Stimulated activated CD8-positive, alpha-beta memory T cell treated with anti-CD3 and anti-CD28 coated beads, Interleukin-2, amount 100 ng/mL, for 48 hours (primary cell): Measurements from ENCODE around the gene CCL20.
A peak's percentile ranks its signal among the peaks of the same experiment; 100 is the strongest.

ENCODE experiments used
- DNase-seq, 2 donors: peaks; one replicate each; pipeline ENCODE4 v3.0.0-alpha.2; 2020; ENCODE audit warnings: low read depth in 2 of 2

The CCL20 gene

DNA sequence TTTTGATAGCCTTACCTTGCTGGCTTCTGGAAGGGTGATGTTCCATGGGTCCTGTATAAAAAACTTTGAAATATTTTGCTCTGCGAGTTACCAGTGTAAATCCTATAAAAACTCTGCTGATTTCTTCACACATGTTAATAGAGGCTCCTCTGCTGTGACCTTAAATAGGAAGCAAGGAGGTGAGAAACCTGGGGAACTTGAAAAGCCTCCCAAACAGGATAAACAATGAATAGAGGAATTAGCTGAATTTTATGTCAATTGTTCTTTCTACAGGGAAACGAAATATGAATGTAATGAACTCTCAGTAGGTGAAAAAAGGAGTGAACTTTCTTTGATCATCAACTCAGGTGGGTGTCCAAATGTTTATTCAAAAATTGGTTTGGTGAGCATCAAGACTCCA is 10.8 kb upstream of the CCL20 start:
- DNase-seq, result no peak

DNA sequence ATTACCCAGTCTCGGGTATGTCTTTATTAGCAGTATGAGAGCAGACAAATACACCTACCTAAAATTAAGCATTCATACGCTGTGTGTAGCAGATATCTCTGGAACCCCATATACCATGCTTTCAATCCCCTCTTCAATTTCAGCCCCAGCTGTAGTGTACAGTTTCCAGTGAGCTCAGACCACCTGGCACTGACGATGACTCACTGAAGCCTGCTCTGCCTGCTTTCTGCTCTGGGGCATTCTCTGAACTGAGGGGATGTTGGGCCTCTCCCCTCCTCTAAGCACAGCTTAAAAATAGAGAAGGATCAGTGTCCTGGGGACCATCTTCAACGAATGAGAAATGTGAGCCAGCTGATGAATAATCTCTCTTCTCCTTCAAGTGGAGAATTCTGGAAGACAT is 8.7 kb upstream of the CCL20 start:
- no peak for DNase-seq

DNA sequence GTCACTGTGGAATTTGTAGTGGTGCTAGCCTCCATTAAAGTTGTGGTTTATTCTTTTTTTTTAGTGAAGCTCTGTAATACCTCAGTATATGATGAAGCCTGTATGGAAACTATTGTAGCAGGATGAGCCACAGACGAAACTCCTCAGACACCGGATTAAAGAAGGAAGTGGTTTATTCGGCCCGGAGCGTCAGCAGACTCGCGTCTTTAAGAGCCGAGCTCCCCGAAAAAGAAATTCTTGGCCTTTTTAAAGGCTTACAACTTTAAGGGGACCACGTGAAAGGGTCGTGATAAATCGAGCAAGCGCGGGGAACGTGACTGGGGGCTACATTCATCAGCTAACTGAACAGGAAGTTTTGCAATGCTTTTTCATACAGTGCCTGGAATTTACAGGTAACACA is 8.1 kb upstream of the CCL20 start:
- no peak for DNase-seq

DNA sequence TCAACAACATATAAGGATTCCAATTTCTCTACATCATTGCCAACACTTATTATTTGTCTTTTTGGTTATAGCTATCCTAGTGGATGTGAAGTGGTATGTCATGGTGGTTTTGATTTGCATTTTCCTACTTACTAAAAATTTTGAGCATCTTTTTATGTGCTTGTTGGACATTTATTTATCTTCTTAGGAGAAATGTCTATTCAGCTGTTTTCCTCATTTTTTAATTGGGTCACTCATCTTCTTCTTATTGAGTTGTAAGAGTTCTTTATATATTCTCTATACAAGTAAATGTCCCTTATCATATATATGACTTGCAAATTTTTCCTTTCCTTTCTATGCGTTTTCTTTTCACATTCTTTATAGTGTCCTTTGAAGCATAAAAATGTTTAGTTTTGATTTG is 4.7 kb upstream of the CCL20 start:
- DNase-seq, result no peak

DNA sequence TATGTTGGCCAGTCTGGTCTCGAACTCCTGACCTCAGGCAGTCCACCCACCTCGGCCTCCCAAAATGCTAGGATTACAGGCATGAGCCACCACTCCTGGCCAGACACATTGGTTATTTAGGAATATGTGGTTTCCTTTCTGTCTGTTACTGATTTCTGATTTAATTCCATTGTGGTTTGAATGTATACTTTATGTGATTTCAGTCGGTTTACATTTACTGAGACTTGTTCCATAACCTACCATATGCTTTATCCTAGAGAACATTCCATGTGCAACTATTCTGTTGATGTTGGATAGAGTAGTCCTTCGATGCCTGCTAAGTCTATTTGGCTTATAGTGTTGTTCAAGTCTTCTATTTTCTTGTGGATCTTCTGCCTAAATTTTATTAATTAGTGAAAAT is 1.6 kb upstream of the CCL20 start:
- no peak for DNase-seq

DNA sequence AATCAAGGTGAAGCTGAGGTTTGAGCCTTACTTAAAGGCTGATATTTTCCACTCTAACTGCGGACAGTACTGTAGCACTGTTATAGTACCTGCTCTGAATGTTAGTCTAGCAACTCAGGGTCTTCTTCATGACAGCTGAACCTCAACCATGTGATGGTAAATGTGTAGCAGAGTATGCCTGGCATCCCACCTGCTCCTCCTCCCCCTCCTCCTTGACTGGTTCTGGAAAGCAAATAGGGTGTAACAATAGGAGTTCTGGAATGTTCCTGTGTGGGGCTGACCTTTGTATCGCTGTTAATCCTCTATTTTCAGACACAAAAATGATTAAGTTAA is 447 bp upstream of the CCL20 start:
- no peak for DNase-seq

DNA sequence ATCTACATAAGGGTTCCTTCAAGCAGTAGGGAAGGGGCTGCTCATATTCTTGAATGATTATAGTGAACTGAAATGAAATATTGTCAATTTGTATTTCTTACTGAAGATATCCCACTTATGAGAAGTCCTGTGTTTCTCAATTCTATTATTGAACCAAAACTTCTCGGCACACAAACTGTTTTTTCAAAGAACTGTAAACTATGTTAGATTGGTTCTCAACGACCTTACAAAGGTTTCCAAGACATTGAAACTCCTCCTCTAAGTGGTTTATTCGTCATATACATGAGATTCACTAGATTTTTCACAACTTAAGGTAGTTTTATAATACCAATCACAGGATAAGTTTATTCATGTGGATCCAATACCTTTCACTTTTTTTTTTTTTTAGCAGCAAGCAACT is 1.4 kb downstream of the CCL20 start:
- DNase-seq, result no peak

DNA sequence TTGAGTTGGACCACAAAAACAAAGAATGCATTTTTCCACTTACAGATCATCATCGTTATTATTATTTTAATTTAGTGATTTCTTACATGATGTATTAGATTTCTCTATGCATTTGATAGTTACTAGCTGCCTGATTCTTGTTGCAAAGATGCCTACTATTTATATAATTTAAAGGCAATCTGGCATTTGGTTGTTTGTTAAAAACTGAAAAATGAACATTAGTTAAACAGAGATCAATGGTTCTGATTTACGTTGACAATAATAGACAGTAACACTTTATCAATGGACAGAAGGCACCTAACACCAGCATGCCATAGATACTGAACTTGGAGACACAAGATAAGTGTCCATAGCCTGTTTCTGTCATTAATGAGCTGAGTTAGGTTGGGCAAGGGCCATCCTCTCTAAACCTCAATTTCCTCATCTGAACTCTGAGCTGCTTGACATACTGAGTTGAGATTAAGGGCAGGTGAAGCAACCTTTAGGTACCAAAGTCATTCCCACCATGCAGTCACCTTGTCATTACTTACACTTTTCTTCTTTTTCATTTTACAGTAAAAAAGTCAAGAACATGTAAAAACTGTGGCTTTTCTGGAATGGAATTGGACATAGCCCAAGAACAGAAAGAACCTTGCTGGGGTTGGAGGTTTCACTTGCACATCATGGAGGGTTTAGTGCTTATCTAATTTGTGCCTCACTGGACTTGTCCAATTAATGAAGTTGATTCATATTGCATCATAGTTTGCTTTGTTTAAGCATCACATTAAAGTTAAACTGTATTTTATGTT is 3.1 kb downstream of the CCL20 start:
- DNase-seq, result no peak

DNA sequence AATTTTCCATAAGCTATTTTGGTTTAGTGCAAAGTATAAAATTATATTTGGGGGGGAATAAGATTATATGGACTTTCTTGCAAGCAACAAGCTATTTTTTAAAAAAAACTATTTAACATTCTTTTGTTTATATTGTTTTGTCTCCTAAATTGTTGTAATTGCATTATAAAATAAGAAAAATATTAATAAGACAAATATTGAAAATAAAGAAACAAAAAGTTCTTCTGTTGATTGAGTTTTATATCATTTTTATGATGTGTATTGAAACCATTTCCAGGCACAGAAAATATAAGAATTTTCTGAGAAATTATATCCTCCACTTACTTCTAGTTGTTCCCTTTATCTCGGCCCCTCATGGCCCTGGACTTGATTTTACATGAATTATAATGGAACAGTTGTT is 3.7 kb downstream of the CCL20 start:
- DNase-seq, result no peak

DNA sequence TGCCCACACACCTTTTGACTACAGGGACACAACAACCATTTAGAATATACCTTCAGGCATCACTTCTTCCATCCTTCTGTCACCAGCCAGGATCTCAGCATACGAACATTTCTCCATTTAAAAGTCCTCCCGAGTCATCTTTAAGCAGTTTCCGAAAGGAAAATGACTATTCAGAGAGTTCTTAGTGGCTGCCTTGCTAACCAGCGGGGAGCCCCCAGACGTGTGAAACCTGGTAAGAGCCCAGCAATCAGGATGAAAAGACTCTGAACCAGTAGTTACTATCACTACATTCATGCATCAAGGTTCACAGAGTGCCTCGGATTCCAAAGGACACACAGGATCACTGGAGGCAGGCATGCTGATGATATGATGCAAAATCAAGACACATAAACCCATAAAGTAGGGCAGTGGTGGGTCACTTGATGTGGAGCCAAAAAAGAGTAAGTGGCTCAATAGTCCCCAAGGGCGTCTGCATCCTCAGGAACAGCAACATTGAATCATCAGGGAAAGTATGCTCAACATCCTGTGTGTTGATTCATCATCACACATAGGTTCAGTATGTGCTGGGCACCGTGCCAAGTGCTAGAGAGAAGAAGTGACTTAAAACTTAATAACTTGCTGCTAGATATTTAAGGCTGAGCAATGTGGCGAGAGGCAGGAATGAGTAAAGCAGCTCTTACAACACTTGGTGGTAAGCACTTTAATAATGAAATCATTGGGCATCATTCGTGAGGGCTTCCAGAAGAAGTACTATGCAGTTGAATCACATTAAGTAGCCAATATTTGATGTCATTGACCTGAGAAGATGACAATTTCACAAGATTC is 4.4 kb downstream of the CCL20 start:
- peak; percentile 63 to 73 for DNase-seq

DNA sequence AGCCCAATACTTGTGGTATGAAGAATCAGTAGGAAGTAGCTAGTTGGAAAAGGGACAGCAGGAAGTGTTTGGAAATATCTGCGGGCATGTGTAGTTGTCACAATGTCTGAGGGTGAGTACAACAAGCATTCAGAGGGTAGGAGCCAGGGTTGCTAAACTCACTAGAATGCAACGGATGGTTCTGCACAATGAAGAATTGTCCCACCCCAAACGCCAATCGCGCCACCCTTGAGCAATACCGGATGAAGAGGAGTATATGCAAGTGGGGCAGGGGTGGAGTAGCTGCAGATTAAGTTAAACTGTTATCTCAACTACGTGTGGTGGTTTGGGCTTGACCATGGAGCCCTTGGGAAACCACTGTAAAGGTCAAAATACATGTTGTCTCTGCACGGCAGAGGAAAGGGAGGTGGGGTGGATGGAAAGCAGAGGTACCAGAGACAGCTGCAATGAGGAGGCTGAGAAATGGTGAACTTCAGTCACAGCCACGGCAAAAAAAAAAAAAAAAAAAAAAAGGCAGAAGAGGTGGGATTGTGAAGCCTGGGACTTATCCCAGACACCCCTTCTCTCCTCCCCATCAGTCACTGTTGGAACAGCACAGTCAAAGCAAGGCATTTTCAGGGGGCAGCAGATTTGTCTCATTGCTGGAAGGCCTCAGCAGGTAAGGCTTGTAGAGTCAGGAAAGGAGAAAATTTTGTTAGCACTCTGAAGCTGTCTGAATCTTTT is 5.2 kb downstream of the CCL20 start:
- DNase-seq, result no peak

DNA sequence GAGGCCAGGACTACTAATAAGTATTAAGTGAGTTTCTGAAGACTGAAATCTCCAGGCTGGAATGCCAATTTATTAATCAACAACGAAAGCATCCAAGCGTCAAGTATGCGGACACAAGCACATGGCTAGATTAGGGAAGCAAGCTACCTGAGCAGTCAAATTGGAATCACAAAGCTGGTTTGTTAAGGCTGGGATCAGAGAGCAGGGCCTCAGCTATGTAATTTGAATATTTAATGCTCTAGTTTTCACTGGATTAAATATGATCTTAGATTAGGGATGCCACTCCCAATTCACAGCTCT is 5.7 kb downstream of the CCL20 start:
- no peak for DNase-seq

DNA sequence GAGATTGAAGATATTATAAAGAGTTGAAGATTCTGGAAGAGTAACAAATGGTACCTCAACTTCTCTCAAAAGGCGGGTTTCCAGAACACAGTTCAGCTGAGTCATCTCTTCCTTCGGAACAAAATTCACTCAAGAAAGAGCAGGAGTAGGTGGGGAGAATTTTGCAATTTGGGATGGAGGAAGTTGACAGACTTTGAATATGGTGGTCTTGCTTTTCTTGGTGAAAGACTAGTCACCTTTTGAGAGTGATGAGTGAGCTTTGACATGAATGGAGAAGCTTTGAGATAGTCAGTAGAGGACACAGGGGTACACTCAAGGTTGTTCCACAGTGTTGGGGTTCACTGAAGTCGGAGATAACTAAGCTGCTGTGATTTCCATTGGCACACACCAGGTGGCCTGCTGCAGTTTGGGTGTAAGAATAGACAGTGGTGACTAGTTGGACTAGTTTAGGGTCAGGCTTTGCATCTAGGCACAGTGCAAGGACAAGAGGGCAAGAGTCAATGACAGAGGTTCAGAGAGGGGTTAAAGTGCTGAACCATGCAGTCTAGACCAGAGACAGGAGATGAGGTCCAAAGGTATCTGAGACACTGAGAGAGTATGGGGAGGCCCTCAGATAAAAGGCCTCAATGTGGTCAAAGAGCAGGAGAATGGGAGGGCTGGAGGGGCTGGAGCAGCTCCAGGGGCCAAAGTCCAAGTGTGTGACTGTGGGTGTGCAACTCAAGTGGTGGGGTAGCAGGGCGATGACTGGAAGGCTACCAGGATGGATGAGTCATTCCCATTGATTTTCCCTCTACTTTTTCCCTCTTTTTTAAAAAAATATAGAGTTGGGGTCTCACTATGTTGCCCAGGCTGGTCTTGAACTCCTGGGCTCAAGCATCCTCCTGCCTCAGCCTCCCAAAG is 7.7 kb downstream of the CCL20 start:
- no peak for DNase-seq

DNA sequence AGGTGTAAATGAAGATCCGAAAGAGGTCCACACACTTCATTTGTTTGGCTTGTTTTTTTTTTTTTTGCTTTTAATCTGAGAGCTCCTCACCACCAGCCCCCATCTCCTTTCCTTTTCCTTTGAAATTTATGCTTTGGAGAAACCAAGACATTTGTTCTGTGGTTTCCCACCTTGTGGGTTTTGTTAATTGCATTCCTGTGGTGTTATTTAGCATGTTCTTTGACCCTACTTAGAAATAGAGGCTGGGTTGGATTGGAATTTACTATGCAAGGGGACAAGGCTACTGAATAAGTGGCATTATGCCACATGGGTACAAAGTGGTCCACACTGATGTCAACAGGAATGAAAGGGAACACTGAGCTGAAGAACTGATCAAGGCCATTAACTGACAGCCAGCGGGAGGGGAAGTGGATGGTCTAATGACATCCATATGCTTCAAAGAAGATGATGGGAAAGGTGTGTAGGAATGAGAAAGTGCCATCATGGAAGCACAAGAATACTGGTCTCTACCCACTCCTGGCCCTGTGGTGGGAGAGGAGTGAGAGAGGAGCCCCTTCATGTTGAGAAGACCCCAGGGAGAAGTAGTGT is 8.9 kb downstream of the CCL20 start:
- DNase-seq, result no peak

DNA sequence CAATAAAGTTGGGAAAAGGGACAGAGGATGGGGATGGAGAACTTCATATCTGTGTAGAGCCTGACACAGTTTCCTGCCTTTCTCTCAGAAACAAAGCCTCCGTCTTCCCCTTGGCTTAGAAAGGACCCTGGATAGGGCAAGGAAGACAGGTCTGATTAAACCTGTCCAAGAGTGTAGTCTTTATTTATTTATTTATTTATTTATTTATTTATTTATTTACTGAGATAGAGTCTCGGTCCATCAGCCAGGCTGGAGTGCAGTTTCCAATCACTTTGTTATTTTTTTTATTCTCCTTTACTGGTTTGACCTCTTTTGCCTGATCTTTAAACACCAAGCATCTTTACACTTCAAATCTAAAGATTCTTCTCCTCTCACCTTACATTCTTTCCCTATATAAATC is 10.3 kb downstream of the CCL20 start:
- DNase-seq, result no peak

DNA sequence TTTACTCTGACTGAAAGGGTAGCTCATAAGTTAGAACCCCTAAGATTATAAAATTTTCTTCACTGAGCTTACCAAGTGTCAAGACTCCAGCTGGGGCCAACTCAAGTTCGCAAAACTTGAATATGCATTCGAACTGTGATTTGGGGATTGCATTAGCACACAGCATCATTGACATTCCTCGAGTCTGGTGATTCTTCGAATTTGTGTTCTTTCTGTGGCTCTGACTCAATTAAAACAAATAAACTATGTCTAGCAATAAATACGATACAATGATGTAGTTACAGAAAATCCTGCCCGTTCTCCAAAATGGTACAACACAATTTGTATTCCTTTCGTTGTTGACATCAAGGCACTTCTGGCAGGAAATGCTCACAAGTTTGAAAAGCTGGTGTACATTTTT is 11.1 kb downstream of the CCL20 start:
- no peak for DNase-seq

DNA sequence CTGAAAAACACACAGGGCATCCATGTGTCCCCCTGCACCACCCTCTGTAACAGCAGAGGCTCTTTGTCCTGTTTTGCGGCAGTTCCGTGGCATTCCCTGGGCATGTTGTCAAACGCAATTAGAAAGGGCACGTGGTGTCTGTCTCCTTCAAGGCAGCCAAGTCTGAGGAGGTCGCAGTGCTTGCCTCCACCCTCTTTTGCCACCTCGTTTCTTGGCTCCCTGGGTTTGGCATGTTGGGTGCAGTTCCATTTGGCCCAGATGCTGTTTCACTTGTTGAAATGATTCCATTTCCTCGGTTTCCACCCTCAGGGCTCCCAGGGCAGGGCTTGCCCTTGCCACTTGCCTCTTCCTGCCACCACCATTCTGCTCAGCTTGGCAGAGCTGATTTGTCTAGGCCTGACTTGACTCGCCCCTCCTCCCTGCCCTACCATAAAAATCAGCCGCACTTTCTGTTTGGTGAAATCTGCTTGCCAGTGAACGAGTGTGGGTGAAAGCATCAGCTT is 12.4 kb downstream of the CCL20 start:
- DNase-seq, result no peak

DNA sequence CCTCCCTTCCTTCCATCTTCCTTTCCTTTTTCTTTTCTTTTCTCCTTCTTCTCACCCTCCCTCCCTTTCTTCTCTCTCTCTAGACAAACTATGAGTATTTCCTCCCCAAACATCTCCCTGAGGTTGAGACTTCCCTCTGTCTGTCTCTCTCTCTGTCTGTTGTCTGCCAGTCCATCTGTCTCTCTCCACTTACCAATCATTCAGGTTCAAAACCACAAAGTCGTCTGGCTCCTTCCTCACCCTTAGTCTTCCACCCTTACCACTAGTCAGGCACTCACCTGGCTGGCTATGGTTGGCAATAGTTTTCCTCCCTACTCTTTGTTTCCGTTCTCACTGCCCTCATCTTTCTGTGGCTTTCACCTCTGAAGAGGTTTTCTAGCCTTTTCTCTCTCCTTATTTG is 12.9 kb downstream of the CCL20 start:
- no peak for DNase-seq

DNA sequence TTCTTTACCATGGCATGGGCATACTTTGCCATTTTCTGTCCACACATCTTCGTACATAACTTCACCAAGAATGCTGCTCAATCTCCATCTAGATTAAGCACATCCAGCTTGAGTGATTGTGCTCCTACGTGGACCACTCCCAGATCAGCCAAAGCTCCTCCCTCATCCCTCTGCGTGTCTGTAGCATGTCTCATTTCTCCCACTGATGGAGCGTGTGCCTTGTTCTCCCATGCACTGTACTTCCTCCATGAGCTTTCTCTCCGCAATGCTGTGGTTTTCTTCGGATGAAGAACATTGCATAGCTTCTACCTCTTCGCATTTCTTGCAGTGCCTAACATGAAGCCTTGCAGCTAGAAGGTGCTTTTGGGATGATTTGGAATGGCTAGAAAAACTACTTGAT is 13.5 kb downstream of the CCL20 start:
- no peak for DNase-seq

DNA sequence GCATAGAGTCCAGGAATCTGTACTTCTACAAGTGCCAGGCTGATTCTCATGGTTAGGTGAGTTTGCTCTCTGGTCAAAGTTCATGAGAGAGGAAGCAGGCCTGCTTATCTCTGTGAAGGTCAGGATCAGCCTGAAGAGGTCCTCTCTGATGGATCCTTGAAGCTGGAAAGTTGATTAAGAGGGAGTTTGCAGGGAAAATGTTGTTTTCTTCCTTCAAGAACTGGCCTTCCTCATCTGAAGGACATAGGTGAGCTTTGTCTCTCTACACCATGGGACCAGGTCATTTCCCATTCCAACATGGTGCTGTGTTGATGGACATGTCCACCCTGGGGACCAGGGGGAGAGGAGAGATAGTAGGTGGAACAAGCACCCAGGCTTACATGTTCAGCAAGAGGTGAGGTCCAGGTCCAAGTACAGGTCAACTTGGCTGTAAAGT is 14.9 kb downstream of the CCL20 start:
- no peak for DNase-seq

DNA sequence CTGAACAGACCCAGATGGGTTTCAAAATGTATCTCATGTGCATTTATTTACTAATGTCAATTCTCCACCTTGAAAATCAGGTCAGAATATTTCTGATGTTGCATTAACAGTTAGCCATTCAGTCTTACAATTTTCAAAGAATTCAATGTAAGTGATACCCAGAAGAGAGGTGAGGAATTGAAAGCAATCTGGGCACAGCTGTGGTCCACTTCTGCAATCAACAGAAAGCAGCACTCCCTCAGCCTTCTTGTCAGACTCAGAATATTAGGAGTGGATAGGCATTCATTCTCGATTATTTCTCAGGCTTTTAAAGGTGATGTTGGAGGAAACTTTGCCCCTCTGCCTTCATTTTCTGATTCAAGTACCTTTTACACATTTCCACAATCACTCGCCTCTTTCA is 15.7 kb downstream of the CCL20 start:
- no peak for DNase-seq
